HCT116 (cell line): ENCODE data around the gene STAT4. TPM values are rescaled to one million over a fixed set of nuclear protein-coding genes. Genes with fewer than 3 reads are reported as not detected.
A peak's percentile ranks its signal among the peaks of the same experiment; 100 is the strongest.

ENCODE experiments used
- ATAC-seq: fragments of 200-7000 bp; cut with Tn5 transposase; 2 replicates; pipeline ENCODE4 v1.9.1; 2020; ENCODE audit warnings: mild to moderate bottlenecking, moderate library complexity
- BruUV-seq: library from RNA; stranded (reverse); fragments of 400-500 nt; replicated peaks from 2 replicates; lab custom pipeline; 2021; lab: Mats Ljungman, UMichigan
- CTCF ChIA-PET: fragments of 300-600 bp; sonication (Branson Sonifier 250); formaldehyde crosslinking; loops from one replicate; lab custom pipeline; 2021; ENCODE audit warnings: antibody characterized with exemption; lab: Charles Lee
- POLR2A ChIA-PET: fragments of 300-600, 350-600 bp; sonication (Branson Sonifier 250); formaldehyde crosslinking; loops from one replicate; lab custom pipeline; 2021; ENCODE audit warnings: antibody characterized with exemption; lab: Charles Lee
- RAD21 ChIA-PET, 2 experiments: fragments of 300-600 bp; sonication (Branson Sonifier 250); formaldehyde crosslinking; loops; one replicate each; lab custom pipeline; 2023; ENCODE audit warnings: low total read pairs in 2 of 2; ENCODE audit not compliant: uncharacterized antibody in 2 of 2, unreplicated experiment in 2 of 2, low non-redundant PET in 1 of 2; lab: Charles Lee
- DNase-seq: peaks from one replicate; pipeline ENCODE4 v3.0.0-alpha.2; 2010; ENCODE audit warnings: low read depth, low spot score
- H2AFZ ChIP-seq: fragments of 200-600 bp; shearing (Covaris generic), sonication (generic); 2 replicates; pipeline ENCODE4 v1.6.1; 2017; ENCODE audit warnings: low read depth, mixed run types, mixed read lengths, antibody characterized with exemption, low read length; ENCODE audit not compliant: poor library complexity, severe bottlenecking
- H3K27ac ChIP-seq: 2 replicates; pipeline ENCODE4 v1.5.1; 2012; ENCODE audit warnings: low read depth, low read length
- H3K27me3 ChIP-seq: fragments of 200-600 bp; sonication (generic); 2 replicates; pipeline ENCODE4 v1.6.1; 2016; ENCODE audit warnings: mixed run types, low read length, mixed read lengths; ENCODE audit not compliant: insufficient read depth
- H3K36me3 ChIP-seq, 2 experiments: fragments of 200-500 bp in 1 of 2; fragments of 200-600 bp in 1 of 2; sonication (Bioruptor generic) in 1 of 2; sonication (generic) in 1 of 2; 2 replicates each; pipeline versions ENCODE4 v1.5.1 to v1.6.1; 2014 to 2016; ENCODE audit warnings: low read length in 2 of 2, inconsistent platforms in 1 of 2, mixed read lengths in 1 of 2, mixed run types in 1 of 2; ENCODE audit not compliant: insufficient read depth in 2 of 2, control insufficient read depth in 1 of 2
- H3K4me1 ChIP-seq, 2 experiments: fragments of 200-600 bp in 1 of 2; sonication (generic) in 1 of 2; 2 replicates each; pipeline versions ENCODE4 v1.5.1 to v1.6.1; 2012 to 2017; ENCODE audit warnings: low read length in 2 of 2, inconsistent platforms in 1 of 2, mild to moderate bottlenecking in 1 of 2, mixed read lengths in 1 of 2, mixed run types in 1 of 2, moderate library complexity in 1 of 2; ENCODE audit not compliant: insufficient read depth in 2 of 2, control insufficient read depth in 1 of 2
- H3K4me2 ChIP-seq: fragments of 200-600 bp; sonication (generic); 2 replicates; pipeline ENCODE4 v1.6.1; 2017; ENCODE audit warnings: mixed run types, low read length, mixed read lengths
- H3K4me3 ChIP-seq, 2 experiments: fragments of 200-600 bp in 1 of 2; sonication (generic) in 1 of 2; replicated peaks in 1 of 2; 2 replicates each; pipeline ENCODE4 v1.5.1; 2011 to 2016; ENCODE audit warnings: low read length in 2 of 2, control low read depth in 1 of 2, low read depth in 1 of 2, mild to moderate bottlenecking in 1 of 2, mixed read lengths in 1 of 2, mixed run types in 1 of 2
- H3K79me2 ChIP-seq: fragments of 200-600 bp; sonication (generic); 2 replicates; pipeline ENCODE4 v1.6.1; 2017; ENCODE audit warnings: mild to moderate bottlenecking, mixed run types, low read length, moderate library complexity, mixed read lengths; ENCODE audit not compliant: insufficient read depth
- H3K9ac ChIP-seq: fragments of 200-600 bp; sonication (generic); 2 replicates; pipeline ENCODE4 v1.6.1; 2016; ENCODE audit warnings: low read length, mixed read lengths
- H3K9me2 ChIP-seq: fragments of 200-600 bp; sonication (generic), shearing (Covaris generic); 2 replicates; pipeline ENCODE4 v1.6.1; 2017; ENCODE audit warnings: mixed run types, mild to moderate bottlenecking, moderate library complexity; ENCODE audit not compliant: insufficient read depth
- H3K9me3 ChIP-seq, 2 experiments: fragments of 200-500 bp in 1 of 2; fragments of 200-600 bp in 1 of 2; sonication (Bioruptor generic) in 1 of 2; sonication (generic) in 1 of 2; 2 replicates each; pipeline ENCODE4 v1.6.1; 2014 to 2017; ENCODE audit warnings: low read length in 2 of 2, mixed read lengths in 2 of 2, inconsistent platforms in 1 of 2, low read depth in 1 of 2, mild to moderate bottlenecking in 1 of 2, mixed run types in 1 of 2, moderate library complexity in 1 of 2; ENCODE audit not compliant: control insufficient read depth in 1 of 2, insufficient read depth in 1 of 2
- H4K20me1 ChIP-seq: fragments of 200-600 bp; sonication (generic), shearing (Covaris generic); 2 replicates; pipeline ENCODE4 v1.6.1; 2017; ENCODE audit warnings: mixed run types, mild to moderate bottlenecking, moderate library complexity; ENCODE audit not compliant: insufficient read depth
- CBX3 ChIP-seq: IDR thresholded peaks from 2 replicates; pipeline ENCODE4 v1.6.1; 2012; ENCODE audit warnings: low read depth
- CEBPB ChIP-seq: IDR thresholded peaks from 2 replicates; pipeline ENCODE4 v1.6.1; 2012; ENCODE audit warnings: low read depth
- CTCF ChIP-seq, 3 experiments: fragments of 200-600 bp in 1 of 3; sonication (generic) in 1 of 3; IDR thresholded peaks in 2 of 3; conservative IDR thresholded peaks in 1 of 3; 2 replicates each; pipeline ENCODE4 v1.5.1; 2012 to 2017; ENCODE audit warnings: low read depth in 2 of 3, low read length in 2 of 3, antibody characterized with exemption in 1 of 3, borderline replicate concordance in 1 of 3, control low read depth in 1 of 3, mild to moderate bottlenecking in 1 of 3, mixed read lengths in 1 of 3, mixed run types in 1 of 3, moderate library complexity in 1 of 3; ENCODE audit not compliant: insufficient read depth in 1 of 3
- ELF1 ChIP-seq: IDR thresholded peaks from 2 replicates; pipeline ENCODE4 v1.6.1; 2012; ENCODE audit warnings: low read depth, borderline replicate concordance
- EZH2 ChIP-seq: fragments of 200-600 bp; sonication (generic); IDR thresholded peaks from 2 replicates; pipeline ENCODE4 v1.6.1; 2017; ENCODE audit warnings: antibody characterized with exemption, mixed run types
- FOSL1 ChIP-seq: IDR thresholded peaks from 2 replicates; pipeline ENCODE4 v1.6.1; 2012; ENCODE audit warnings: low read depth
- JUND ChIP-seq: IDR thresholded peaks from 2 replicates; pipeline ENCODE4 v1.6.1; 2012
- POLR2A ChIP-seq: IDR thresholded peaks from 2 replicates; pipeline ENCODE4 v1.7.0; 2011; ENCODE audit warnings: borderline replicate concordance; ENCODE audit not compliant: insufficient read depth, insufficient read length; ENCODE audit errors: extremely low read depth
- REST ChIP-seq: IDR thresholded peaks from 2 replicates; pipeline ENCODE4 v1.6.1; 2012; ENCODE audit warnings: low read depth
- SIN3A ChIP-seq: IDR thresholded peaks from 2 replicates; pipeline ENCODE4 v1.6.1; 2012; ENCODE audit warnings: low read depth
- SRF ChIP-seq: IDR thresholded peaks from 2 replicates; pipeline ENCODE4 v1.6.1; 2012; ENCODE audit warnings: low read depth
- TCF7L2 ChIP-seq: IDR thresholded peaks from 2 replicates; pipeline ENCODE4 v1.7.0; 2011; ENCODE audit warnings: borderline replicate concordance, inconsistent platforms; ENCODE audit not compliant: insufficient read depth, insufficient read length; ENCODE audit errors: extremely low read depth
- YY1 ChIP-seq: IDR thresholded peaks from 2 replicates; pipeline ENCODE4 v1.6.1; 2011; ENCODE audit warnings: low read length, low read depth, moderate library complexity, mild to moderate bottlenecking; ENCODE audit not compliant: insufficient replicate concordance; ENCODE audit errors: extremely low read depth
- ZBTB33 ChIP-seq: IDR thresholded peaks from 2 replicates; pipeline ENCODE4 v1.6.1; 2011; ENCODE audit warnings: mild to moderate bottlenecking, low read length, moderate library complexity; ENCODE audit not compliant: insufficient replicate concordance; ENCODE audit errors: extremely low read depth
- ZFX ChIP-seq: fragments of 450-650 bp; IDR thresholded peaks from 2 replicates; pipeline ENCODE4 v1.6.1; 2017
- ZNF274 ChIP-seq: fragments of 200-500 bp; sonication (Bioruptor generic); IDR thresholded peaks from 2 replicates; pipeline ENCODE4 v1.6.1; 2014; ENCODE audit warnings: mild to moderate bottlenecking, low read depth, low read length, inconsistent platforms
- intact Hi-C: fragments of 100-400 bp; cut with micrococcal nuclease; formaldehyde crosslinking; loops from 2 replicates; pipeline ENCODE4 v1.10.0; 2022
- total RNA-seq: library from RNA; stranded (reverse); gene quantifications from one replicate; pipeline ENCODE4 v1.2.1, GENCODE V29; 2021; ENCODE audit not compliant: unreplicated experiment

The STAT4 gene
- total RNA-seq, 1 experiment from 2014 or later, result 2.0 TPM

- TF ChIP-seq YY1 (no peak), ELF1 (no peak), SIN3A (no peak), ZFX (no peak), SRF (no peak)
These were observed 100.2 kb downstream of the STAT4 start (continued) for GRCh38 chr2:191050640-191050987.

- peak overlapping the region; percentile 27 for H2AFZ ChIP-seq
- H3K4me1 ChIP-seq, result peaks cover 0 to 8% of the 10 kb centered on the region in 2 experiments; a peak in 1 of 4 replicates
- no peaks in the 10 kb centered on the region for H4K20me1 ChIP-seq
- H3K27me3 ChIP-seq, result no peaks in the 10 kb centered on the region
- intact Hi-C loops, result loop anchor here (5.0 kb wide), 1 partner anchor 452 kb away; no protein-coding TSS in a partner anchor
- no TSS peak for BruUV-seq
- no peak overlapping the region for H3K4me3 ChIP-seq
- H3K9me2 ChIP-seq, result no peaks in the 10 kb centered on the region
- TF ChIP-seq CEBPB (no peak), YY1 (no peak), ZBTB33 (no peak), FOSL1 (no peak), JUND (no peak), ZNF274 (no peak), CBX3 (no peak), REST (no peak), SIN3A (no peak), CTCF (IDR thresholded peaks at IDR 0.05 in 2 of 3, conservative IDR thresholded peaks at IDR 0.05 in 1 of 3; ENCODE audit: borderline replicate concordance in 1 of 3, insufficient read depth in 1 of 3, low read depth in 2 of 3, low read length in 2 of 3) (no peak), EZH2 (no peak), TCF7L2 (no peak), POLR2A (no peak), ELF1 (no peak)
- TF ChIP-seq, all 23 proteins: peak for 0
- Histone ChIP-seq H3K9me3 (no peaks in the 10 kb centered on the region), H3K27ac (no peak overlapping the region), H3K79me2 (no peaks in the 10 kb centered on the region), H3K9ac (no peak overlapping the region), H3K36me3 (no peaks in the 10 kb centered on the region), H3K4me2 (no peak overlapping the region)
- no peak for DNase-seq
- RAD21 ChIA-PET, result no interaction called here
- CTCF ChIA-PET, result interaction anchor here (0.9 to 7.3 kb wide), 5 partner anchors 8 to 108 kb away, joined by 3 to 171 read pairs (median 23); partner anchors contain the start of gene STAT4
- no peak for ATAC-seq
- POLR2A ChIA-PET, result interaction anchor here (1.8 kb wide), 1 partner anchor 8 kb away, joined by 5 read pairs; no protein-coding TSS in a partner anchor
These were observed 100.8 kb downstream of the STAT4 start for GRCh38 chr2:191049728-191050639.
